ENCODE results near the gene EPN3.

The EPN3 gene

GRCh38 chr17:50544516-50544915, 12.0 kb downstream of the EPN3 start:
- no peak for TF ChIP-seq CREB1 (IDR thresholded peaks at IDR 0.05; ENCODE audit: low read depth)
- no peak for TF ChIP-seq FOXM1 (IDR thresholded peaks at IDR 0.05; ENCODE audit: borderline replicate concordance, low read depth)
- no peak for TF ChIP-seq YY1 (IDR thresholded peaks at IDR 0.05; ENCODE audit: low read depth)
- no peak for TF ChIP-seq CEBPB (IDR thresholded peaks at IDR 0.05)
- TF ChIP-seq TAF1 (IDR thresholded peaks at IDR 0.05; ENCODE audit: low read depth), result no peak
- no peak for TF ChIP-seq TEAD4 (IDR thresholded peaks at IDR 0.05)
- no peak for TF ChIP-seq ZBTB7A (IDR thresholded peaks at IDR 0.05; ENCODE audit: low read depth)
- no peak for TF ChIP-seq MAX (IDR thresholded peaks at IDR 0.05)
- TF ChIP-seq TCF12 (IDR thresholded peaks at IDR 0.05; ENCODE audit: low read depth), result no peak
- no peak for TF ChIP-seq USF1 (IDR thresholded peaks at IDR 0.05)
- no peak for TF ChIP-seq RAD21 (IDR thresholded peaks at IDR 0.05; ENCODE audit: low read depth)
- TF ChIP-seq NFIC (IDR thresholded peaks at IDR 0.05), result no peak
- no peak for TF ChIP-seq EP300 (IDR thresholded peaks at IDR 0.05; ENCODE audit: borderline replicate concordance)
- TF ChIP-seq, protein P1, sequence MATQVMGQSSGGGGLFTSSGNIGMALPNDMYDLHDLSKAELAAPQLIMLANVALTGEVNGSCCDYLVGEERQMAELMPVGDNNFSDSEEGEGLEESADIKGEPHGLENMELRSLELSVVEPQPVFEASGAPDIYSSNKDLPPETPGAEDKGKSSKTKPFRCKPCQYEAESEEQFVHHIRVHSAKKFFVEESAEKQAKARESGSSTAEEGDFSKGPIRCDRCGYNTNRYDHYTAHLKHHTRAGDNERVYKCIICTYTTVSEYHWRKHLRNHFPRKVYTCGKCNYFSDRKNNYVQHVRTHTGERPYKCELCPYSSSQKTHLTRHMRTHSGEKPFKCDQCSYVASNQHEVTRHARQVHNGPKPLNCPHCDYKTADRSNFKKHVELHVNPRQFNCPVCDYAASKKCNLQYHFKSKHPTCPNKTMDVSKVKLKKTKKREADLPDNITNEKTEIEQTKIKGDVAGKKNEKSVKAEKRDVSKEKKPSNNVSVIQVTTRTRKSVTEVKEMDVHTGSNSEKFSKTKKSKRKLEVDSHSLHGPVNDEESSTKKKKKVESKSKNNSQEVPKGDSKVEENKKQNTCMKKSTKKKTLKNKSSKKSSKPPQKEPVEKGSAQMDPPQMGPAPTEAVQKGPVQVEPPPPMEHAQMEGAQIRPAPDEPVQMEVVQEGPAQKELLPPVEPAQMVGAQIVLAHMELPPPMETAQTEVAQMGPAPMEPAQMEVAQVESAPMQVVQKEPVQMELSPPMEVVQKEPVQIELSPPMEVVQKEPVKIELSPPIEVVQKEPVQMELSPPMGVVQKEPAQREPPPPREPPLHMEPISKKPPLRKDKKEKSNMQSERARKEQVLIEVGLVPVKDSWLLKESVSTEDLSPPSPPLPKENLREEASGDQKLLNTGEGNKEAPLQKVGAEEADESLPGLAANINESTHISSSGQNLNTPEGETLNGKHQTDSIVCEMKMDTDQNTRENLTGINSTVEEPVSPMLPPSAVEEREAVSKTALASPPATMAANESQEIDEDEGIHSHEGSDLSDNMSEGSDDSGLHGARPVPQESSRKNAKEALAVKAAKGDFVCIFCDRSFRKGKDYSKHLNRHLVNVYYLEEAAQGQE (IDR thresholded peaks at IDR 0.05; ENCODE audit: low read depth), result no peak
- no peak for TF ChIP-seq EGR1 (IDR thresholded peaks at IDR 0.05)

GRCh38 chr17:50545311-50545710, 12.8 kb downstream of the EPN3 start:
- TF ChIP-seq NFIC (IDR thresholded peaks at IDR 0.05), result no peak
- no peak for TF ChIP-seq RAD21 (IDR thresholded peaks at IDR 0.05; ENCODE audit: low read depth)
- no peak for TF ChIP-seq USF1 (IDR thresholded peaks at IDR 0.05)
- TF ChIP-seq EGR1 (IDR thresholded peaks at IDR 0.05), result no peak
- no peak for TF ChIP-seq EP300 (IDR thresholded peaks at IDR 0.05; ENCODE audit: borderline replicate concordance)
- no peak for TF ChIP-seq FOXM1 (IDR thresholded peaks at IDR 0.05; ENCODE audit: borderline replicate concordance, low read depth)
- TF ChIP-seq, protein P1 (IDR thresholded peaks at IDR 0.05; ENCODE audit: low read depth), result no peak
- TF ChIP-seq TCF12 (IDR thresholded peaks at IDR 0.05; ENCODE audit: low read depth), result no peak
- TF ChIP-seq TAF1 (IDR thresholded peaks at IDR 0.05; ENCODE audit: low read depth), result no peak
- TF ChIP-seq CEBPB (IDR thresholded peaks at IDR 0.05), result no peak

DNA sequence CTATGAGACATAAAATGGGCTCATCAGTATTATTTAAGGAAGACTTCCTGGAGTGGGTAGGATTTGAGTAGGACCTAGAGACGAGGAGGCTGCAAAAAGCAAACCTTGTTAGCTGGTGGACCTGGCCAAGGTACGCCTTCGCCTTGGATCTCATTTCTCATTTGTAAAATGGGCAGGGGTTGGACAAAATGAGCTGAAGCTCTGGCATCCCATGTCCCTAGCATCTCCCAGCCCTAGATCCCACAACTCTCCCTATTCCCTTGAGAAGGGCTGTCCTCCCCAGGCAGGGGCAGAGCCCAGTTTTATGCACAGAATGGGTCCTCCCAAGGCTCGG, 14.1 kb downstream of the EPN3 start:
- TF ChIP-seq USF1 (IDR thresholded peaks at IDR 0.05), result no peak
- TF ChIP-seq EP300 (IDR thresholded peaks at IDR 0.05; ENCODE audit: borderline replicate concordance), result no peak
- no peak for TF ChIP-seq CREB1 (IDR thresholded peaks at IDR 0.05; ENCODE audit: low read depth)
- TF ChIP-seq, protein P1 (IDR thresholded peaks at IDR 0.05; ENCODE audit: low read depth), result no peak
- TF ChIP-seq NFIC (IDR thresholded peaks at IDR 0.05), result no peak
- TF ChIP-seq ZBTB7A (IDR thresholded peaks at IDR 0.05; ENCODE audit: low read depth), result no peak
- no peak for TF ChIP-seq EGR1 (IDR thresholded peaks at IDR 0.05)
- TF ChIP-seq FOXM1 (IDR thresholded peaks at IDR 0.05; ENCODE audit: borderline replicate concordance, low read depth), result no peak

GRCh38 chr17:50547035-50547735, 14.7 kb downstream of the EPN3 start, which contains the start of gene SPATA20:
Gene SPATA20 (plus strand): TSS chr17:50547174. CDS start chr17:50547209, 35 bp downstream.
- TF ChIP-seq TCF12 (IDR thresholded peaks at IDR 0.05; ENCODE audit: low read depth) (no peak), YY1 (IDR thresholded peaks at IDR 0.05; ENCODE audit: low read depth) (peak; percentile 81), TEAD4 (IDR thresholded peaks at IDR 0.05) (peak; percentile 29; the same call in 1 of the 2 replicates), ZBTB7A (IDR thresholded peaks at IDR 0.05; ENCODE audit: low read depth) (no peak), TAF1 (IDR thresholded peaks at IDR 0.05; ENCODE audit: low read depth) (0 out of 2 replicates have a peak, but pooled peaks have one; percentile 27), EGR1 (IDR thresholded peaks at IDR 0.05) (0 out of 2 replicates have a peak, but pooled peaks have one; percentile 23), MAX (IDR thresholded peaks at IDR 0.05) (peak; percentile 41; the same call in 1 of the 2 replicates), RAD21 (IDR thresholded peaks at IDR 0.05; ENCODE audit: low read depth) (peak; percentile 99)
- TF ChIP-seq, protein P1 (IDR thresholded peaks at IDR 0.05; ENCODE audit: low read depth), result no peak

Data from Ishikawa (cell line).